NCI-H526 treated with DMSO at 0.1 percent for 48 hours (cell line): ENCODE data around the gene FGD5.
"Not testable (repeated sequence)": the region's sequence is repeated elsewhere in the genome, so short reads cannot be mapped to it uniquely, and the experiment has no call there.

Source experiments
- DNase-seq: peaks from one replicate; lab custom pipeline; 2025; lab: John Stamatoyannopoulos, UW

Gene FGD5

GRCh38 chr3:14805961-14806537 lies 12.7 kb upstream of the FGD5 start:
- DNase-seq = no peak

GRCh38 chr3:14806641-14807263 lies 12.0 kb upstream of the FGD5 start:
- peak; percentile 22 for DNase-seq

- DNase-seq = no peak
These were observed 10.7 kb upstream of the FGD5 start for GRCh38 chr3:14808025-14808424.

- no peak for DNase-seq
These were observed 10.1 kb upstream of the FGD5 start for GRCh38 chr3:14808502-14809266.

- not testable (repeated sequence) for DNase-seq
These were observed 9.2 kb upstream of the FGD5 start for GRCh38 chr3:14809611-14810010.

GRCh38 chr3:14810070-14810791 lies 8.5 kb upstream of the FGD5 start:
- DNase-seq = no peak

- DNase-seq = no peak
These were observed 7.7 kb upstream of the FGD5 start for GRCh38 chr3:14810801-14811661.

GRCh38 chr3:14811684-14812083 lies 7.1 kb upstream of the FGD5 start:
- no peak for DNase-seq

- no peak for DNase-seq
These were observed 6.5 kb upstream of the FGD5 start for GRCh38 chr3:14812196-14812790.

GRCh38 chr3:14814411-14814871 lies 4.3 kb upstream of the FGD5 start:
- DNase-seq = no peak

- DNase-seq = no peak
These were observed 2.4 kb upstream of the FGD5 start for GRCh38 chr3:14816359-14816758.

GRCh38 chr3:14819671-14820070 lies 909 bp downstream of the FGD5 start:
- no peak for DNase-seq

- no peak for DNase-seq
These were observed 1.4 kb downstream of the FGD5 start for GRCh38 chr3:14820156-14820555.

GRCh38 chr3:14821151-14821550 lies 2.4 kb downstream of the FGD5 start:
- DNase-seq = no peak

GRCh38 chr3:14822134-14822533 lies 3.4 kb downstream of the FGD5 start:
- no peak for DNase-seq

GRCh38 chr3:14822670-14823390 lies 4.1 kb downstream of the FGD5 start:
- peak; percentile 55 for DNase-seq

- DNase-seq = no peak
These were observed 4.6 kb downstream of the FGD5 start for GRCh38 chr3:14823393-14823792.

GRCh38 chr3:14823910-14824629 lies 5.3 kb downstream of the FGD5 start:
- DNase-seq = no peak

- DNase-seq = no peak
These were observed 5.9 kb downstream of the FGD5 start for GRCh38 chr3:14824646-14825045.

- no peak for DNase-seq
These were observed 7.3 kb downstream of the FGD5 start for GRCh38 chr3:14826069-14826468.
